ENCODE results near the gene SF3B3.

SF3B3 gene

GRCh38 chr16:70575376-70575775, 51.8 kb downstream of the SF3B3 start:
- H3K36me3 ChIP-seq (replicated peaks; ENCODE audit: low read depth, low read length), result peaks cover 45% of the 10 kb centered on the region
- no peaks in the 10 kb centered on the region for H3K27me3 ChIP-seq (ENCODE audit: low read depth, low read length)
- no peak overlapping the region for H2AFZ ChIP-seq (ENCODE audit: low read depth, low read length)
- H4K20me1 ChIP-seq (ENCODE audit: insufficient read depth, low read length), result peaks cover 38% of the 10 kb centered on the region
- no peak overlapping the region for H3K9ac ChIP-seq (ENCODE audit: low read length)
- no peak overlapping the region for H3K4me3 ChIP-seq (ENCODE audit: low read length)
- no peak overlapping the region for H3K4me2 ChIP-seq (ENCODE audit: low read length)
- no peaks in the 10 kb centered on the region; the same call in 1 of the 2 replicates for H3K79me2 ChIP-seq (ENCODE audit: low read length)
- no peaks in the 10 kb centered on the region for H3K4me1 ChIP-seq (ENCODE audit: low read length)
- no peaks in the 10 kb centered on the region for H3K9me3 ChIP-seq (ENCODE audit: insufficient read depth, low read length)
- H3K27ac ChIP-seq (ENCODE audit: low read length), result no peak overlapping the region
- TF ChIP-seq CTCF (IDR thresholded peaks at IDR 0.05; ENCODE audit: low read depth, low read length), result no peak
- TF ChIP-seq EZH2phosphoT487 (IDR thresholded peaks at IDR 0.05; ENCODE audit: low read depth), result no peak

- Histone ChIP-seq H3K27ac (ENCODE audit: low read length) (peak overlapping the region; percentile 24), H4K20me1 (ENCODE audit: insufficient read depth, low read length) (peaks cover 31% of the 10 kb centered on the region), H3K4me2 (ENCODE audit: low read length) (no peak overlapping the region)
Measured at GRCh38 chr16:70576431-70577255, 53.0 kb downstream of the SF3B3 start.

GRCh38 chr16:70577256-70577698, 53.7 kb downstream of the SF3B3 start:
- H3K9me3 ChIP-seq (ENCODE audit: insufficient read depth, low read length), result no peaks in the 10 kb centered on the region
- H3K27ac ChIP-seq (ENCODE audit: low read length), result no peak overlapping the region
- H3K4me2 ChIP-seq (ENCODE audit: low read length), result no peak overlapping the region
- H2AFZ ChIP-seq (ENCODE audit: low read depth, low read length), result no peak overlapping the region
- H3K4me3 ChIP-seq (ENCODE audit: low read length), result no peak overlapping the region
- TF ChIP-seq EZH2phosphoT487 (IDR thresholded peaks at IDR 0.05; ENCODE audit: low read depth), result no peak
- no peak for TF ChIP-seq CTCF (IDR thresholded peaks at IDR 0.05; ENCODE audit: low read depth, low read length)
- no peak overlapping the region for H3K9ac ChIP-seq (ENCODE audit: low read length)
- no peaks in the 10 kb centered on the region for H3K4me1 ChIP-seq (ENCODE audit: low read length)
- H3K79me2 ChIP-seq (ENCODE audit: low read length), result no peaks in the 10 kb centered on the region; the same call in 1 of the 2 replicates
- no peaks in the 10 kb centered on the region for H3K27me3 ChIP-seq (ENCODE audit: low read depth, low read length)
- H4K20me1 ChIP-seq (ENCODE audit: insufficient read depth, low read length), result peaks cover 24% of the 10 kb centered on the region
- H3K36me3 ChIP-seq (replicated peaks; ENCODE audit: low read depth, low read length), result peaks cover 26% of the 10 kb centered on the region

More at GRCh38 chr16:70576431-70577255, 53.0 kb downstream of the SF3B3 start:
- H3K36me3 ChIP-seq (replicated peaks; ENCODE audit: low read depth, low read length), result peaks cover 33% of the 10 kb centered on the region
- TF ChIP-seq EZH2phosphoT487 (IDR thresholded peaks at IDR 0.05; ENCODE audit: low read depth), result no peak
- no peak for TF ChIP-seq CTCF (IDR thresholded peaks at IDR 0.05; ENCODE audit: low read depth, low read length)
- H3K27me3 ChIP-seq (ENCODE audit: low read depth, low read length), result no peaks in the 10 kb centered on the region
- no peak overlapping the region for H2AFZ ChIP-seq (ENCODE audit: low read depth, low read length)
- H3K79me2 ChIP-seq (ENCODE audit: low read length), result no peaks in the 10 kb centered on the region; the same call in 1 of the 2 replicates
- H3K9me3 ChIP-seq (ENCODE audit: insufficient read depth, low read length), result no peaks in the 10 kb centered on the region
- no peak overlapping the region for H3K4me3 ChIP-seq (ENCODE audit: low read length)
- H3K9ac ChIP-seq (ENCODE audit: low read length), result no peak overlapping the region
- H3K4me1 ChIP-seq (ENCODE audit: low read length), result no peaks in the 10 kb centered on the region

GRCh38 chr16:70578035-70578434, 54.4 kb downstream of the SF3B3 start:
- H3K27me3 ChIP-seq (ENCODE audit: low read depth, low read length), result no peaks in the 10 kb centered on the region
- no peaks in the 10 kb centered on the region for H3K9me3 ChIP-seq (ENCODE audit: insufficient read depth, low read length)
- H3K9ac ChIP-seq (ENCODE audit: low read length), result no peak overlapping the region
- no peak overlapping the region for H3K27ac ChIP-seq (ENCODE audit: low read length)
- peaks cover 18% of the 10 kb centered on the region for H4K20me1 ChIP-seq (ENCODE audit: insufficient read depth, low read length)
- no peaks in the 10 kb centered on the region for H3K79me2 ChIP-seq (ENCODE audit: low read length)
- H3K36me3 ChIP-seq (replicated peaks; ENCODE audit: low read depth, low read length), result peaks cover 19% of the 10 kb centered on the region
- H3K4me3 ChIP-seq (ENCODE audit: low read length), result no peak overlapping the region
- H3K4me2 ChIP-seq (ENCODE audit: low read length), result no peak overlapping the region
- TF ChIP-seq EZH2phosphoT487 (IDR thresholded peaks at IDR 0.05; ENCODE audit: low read depth), result no peak
- no peak for TF ChIP-seq CTCF (IDR thresholded peaks at IDR 0.05; ENCODE audit: low read depth, low read length)
- H3K4me1 ChIP-seq (ENCODE audit: low read length), result no peaks in the 10 kb centered on the region
- H2AFZ ChIP-seq (ENCODE audit: low read depth, low read length), result no peak overlapping the region
